ENCODE data around the gene GALNS.
A peak's percentile ranks its signal among the peaks of the same experiment; 100 is the strongest.

DNA sequence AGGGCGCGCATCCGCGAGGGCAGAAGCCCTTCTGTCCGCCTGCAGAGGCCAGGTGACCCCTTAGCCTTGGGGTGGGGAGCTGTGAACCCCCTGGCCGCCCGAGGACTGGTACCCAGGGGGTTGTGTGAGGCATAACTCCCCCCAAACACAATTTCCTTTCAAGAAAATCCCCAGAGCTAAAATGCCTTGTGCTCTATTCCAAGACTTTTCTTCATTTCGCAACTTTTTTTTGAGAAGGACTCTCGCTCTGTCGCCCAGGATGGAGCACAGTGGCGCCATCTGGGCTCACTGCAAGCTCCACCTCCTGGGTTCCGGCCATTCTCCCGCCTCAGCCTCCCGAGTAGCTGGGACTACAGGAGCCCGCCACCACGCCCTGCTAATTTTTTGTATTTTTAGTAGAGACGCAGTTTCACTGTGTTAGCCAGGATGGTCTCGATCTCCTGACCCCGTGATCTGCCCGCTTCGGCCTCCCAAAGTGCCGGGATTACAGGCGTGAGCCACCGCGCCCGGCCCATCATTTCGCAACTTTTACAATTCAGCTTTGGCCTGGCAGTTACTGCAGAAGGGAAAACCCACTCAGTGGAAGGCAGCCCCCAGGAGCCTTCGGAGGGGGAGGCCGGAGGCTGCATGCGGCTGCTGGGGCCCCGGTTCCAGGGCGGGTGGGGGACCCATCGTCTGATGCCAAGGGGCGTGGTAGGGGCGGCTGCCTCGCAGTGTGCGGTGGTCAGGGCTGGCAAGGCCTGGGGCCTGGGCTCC is 44.1 kb downstream of the GALNS start:
- TF ChIP-seq, protein P1, sequence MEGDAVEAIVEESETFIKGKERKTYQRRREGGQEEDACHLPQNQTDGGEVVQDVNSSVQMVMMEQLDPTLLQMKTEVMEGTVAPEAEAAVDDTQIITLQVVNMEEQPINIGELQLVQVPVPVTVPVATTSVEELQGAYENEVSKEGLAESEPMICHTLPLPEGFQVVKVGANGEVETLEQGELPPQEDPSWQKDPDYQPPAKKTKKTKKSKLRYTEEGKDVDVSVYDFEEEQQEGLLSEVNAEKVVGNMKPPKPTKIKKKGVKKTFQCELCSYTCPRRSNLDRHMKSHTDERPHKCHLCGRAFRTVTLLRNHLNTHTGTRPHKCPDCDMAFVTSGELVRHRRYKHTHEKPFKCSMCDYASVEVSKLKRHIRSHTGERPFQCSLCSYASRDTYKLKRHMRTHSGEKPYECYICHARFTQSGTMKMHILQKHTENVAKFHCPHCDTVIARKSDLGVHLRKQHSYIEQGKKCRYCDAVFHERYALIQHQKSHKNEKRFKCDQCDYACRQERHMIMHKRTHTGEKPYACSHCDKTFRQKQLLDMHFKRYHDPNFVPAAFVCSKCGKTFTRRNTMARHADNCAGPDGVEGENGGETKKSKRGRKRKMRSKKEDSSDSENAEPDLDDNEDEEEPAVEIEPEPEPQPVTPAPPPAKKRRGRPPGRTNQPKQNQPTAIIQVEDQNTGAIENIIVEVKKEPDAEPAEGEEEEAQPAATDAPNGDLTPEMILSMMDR (IDR thresholded peaks at IDR 0.05; ENCODE audit: borderline replicate concordance, extremely low read depth, low read length, poor library complexity, severe bottlenecking), result peak; percentile 42
- TF ChIP-seq EZH2 (IDR thresholded peaks at IDR 0.05; ENCODE audit: borderline replicate concordance, low read depth, low read length, severe bottlenecking), result no peak

Data from DND-41 (cell line).